K562 (cell line): ENCODE data around the gene AQP5. TPM values are rescaled to one million over a fixed set of nuclear protein-coding genes. Genes with fewer than 3 reads are reported as not detected.

Source experiments
- BRD9 ChIP-seq: fragments of 450-650 bp; IDR thresholded peaks from 2 replicates; pipeline ENCODE4 v1.6.1; 2018; ENCODE audit warnings: low read depth; ENCODE audit not compliant: partially characterized antibody
- E2F3 ChIP-seq: fragments of 250-450 bp; sonication (Bioruptor Pico); IDR thresholded peaks from 2 replicates; pipeline ENCODE4 v1.4.0; 2020; ENCODE audit warnings: mild to moderate bottlenecking
- FOXA1 ChIP-seq: fragments of 450-650 bp; IDR thresholded peaks from 2 replicates; pipeline ENCODE4 v1.6.1; 2016; ENCODE audit warnings: mild to moderate bottlenecking, borderline replicate concordance
- LCOR ChIP-seq: sonication (generic); formaldehyde crosslinking; IDR thresholded peaks from 2 replicates; pipeline ENCODE4 v1.8.0; 2022; ENCODE audit warnings: mild to moderate bottlenecking, missing genetic modification reagents
- NFIC ChIP-seq: fragments of 450-650 bp; IDR thresholded peaks from 2 replicates; pipeline ENCODE4 v1.6.1; 2017; ENCODE audit warnings: mild to moderate bottlenecking, inconsistent platforms
- RB1 ChIP-seq: fragments of 450-650 bp; IDR thresholded peaks from 2 replicates; pipeline ENCODE4 v1.6.1; 2017; ENCODE audit warnings: low read depth, mild to moderate bottlenecking
- SMC3 ChIP-seq: conservative IDR thresholded peaks from 2 replicates; pipeline ENCODE4 v1.6.1; 2011; ENCODE audit warnings: low read depth, low read length, improper control_type of control experiment; ENCODE audit not compliant: insufficient read depth
- ZBTB7A ChIP-seq: IDR thresholded peaks from 2 replicates; pipeline ENCODE4 v1.6.1; 2011; ENCODE audit warnings: low read depth, mild to moderate bottlenecking, low read length, moderate library complexity, borderline replicate concordance; ENCODE audit not compliant: control insufficient read depth
- ZNF444 ChIP-seq: fragments of 250-450 bp; sonication (Bioruptor Pico); IDR thresholded peaks from 2 replicates; pipeline ENCODE4 v1.4.0; 2020; ENCODE audit warnings: mild to moderate bottlenecking, moderate library complexity
- ZNF449 ChIP-seq: fragments of 250-450 bp; sonication (Bioruptor Pico); IDR thresholded peaks from 2 replicates; pipeline ENCODE4 v1.8.0; 2022; ENCODE audit warnings: moderate library complexity, mild to moderate bottlenecking, inconsistent platforms
- ZNF57 ChIP-seq: fragments of 450-650 bp; formaldehyde crosslinking; IDR thresholded peaks from 2 replicates; pipeline ENCODE4 v1.4.0; 2020; ENCODE audit warnings: mild to moderate bottlenecking, moderate library complexity
- polyA plus RNA-seq, 8 experiments: library from polyadenylated mRNA; depleted of rRNA in 4 of 8; stranded (reverse) in 5 of 8; unstranded in 3 of 8; fragments of >200 nt; fragmentation: Nextera tagmentation in 2 of 8; fragmentation: Illumina TruSeq in 1 of 8; extraction: Ambion mirVana in 2 of 8; extraction: Trizol in 1 of 8; gene quantifications; 2 replicates each; pipeline versions ENCODE4 v1.2.1 to v1.2.3, GENCODE V29; 2011 to 2014; ENCODE audit warnings: inconsistent platforms in 1 of 8, missing spikeins in 1 of 8
- total RNA-seq, 7 experiments: library from RNA; depleted of rRNA in 6 of 7; stranded (reverse); fragments of >200 nt in 6 of 7; fragmentation: Illumina TruSeq in 2 of 7; extraction: Trizol in 2 of 7; gene quantifications; 2 replicates each; pipeline versions ENCODE4 v1.2.1 to v1.2.3, GENCODE V29; 2011 to 2021; ENCODE audit warnings: low replicate concordance in 1 of 7
- TF ChIP-seq, protein P1 (sequence below): fragments of 450-650 bp; IDR thresholded peaks from 2 replicates; pipeline ENCODE4 v1.6.1; 2016; ENCODE audit warnings: mild to moderate bottlenecking, moderate library complexity
- TF ChIP-seq, protein P2 (sequence below): fragments of 450-650 bp; IDR thresholded peaks from 2 replicates; pipeline ENCODE4 v1.6.1; 2016; ENCODE audit warnings: low read depth, mild to moderate bottlenecking, moderate library complexity

AQP5 gene
- total and polyA plus RNA-seq, 9 of the 15 experiments (the other 6 are each of a cell fraction or from before 2014, with no cell fraction given), result not detected

DNA sequence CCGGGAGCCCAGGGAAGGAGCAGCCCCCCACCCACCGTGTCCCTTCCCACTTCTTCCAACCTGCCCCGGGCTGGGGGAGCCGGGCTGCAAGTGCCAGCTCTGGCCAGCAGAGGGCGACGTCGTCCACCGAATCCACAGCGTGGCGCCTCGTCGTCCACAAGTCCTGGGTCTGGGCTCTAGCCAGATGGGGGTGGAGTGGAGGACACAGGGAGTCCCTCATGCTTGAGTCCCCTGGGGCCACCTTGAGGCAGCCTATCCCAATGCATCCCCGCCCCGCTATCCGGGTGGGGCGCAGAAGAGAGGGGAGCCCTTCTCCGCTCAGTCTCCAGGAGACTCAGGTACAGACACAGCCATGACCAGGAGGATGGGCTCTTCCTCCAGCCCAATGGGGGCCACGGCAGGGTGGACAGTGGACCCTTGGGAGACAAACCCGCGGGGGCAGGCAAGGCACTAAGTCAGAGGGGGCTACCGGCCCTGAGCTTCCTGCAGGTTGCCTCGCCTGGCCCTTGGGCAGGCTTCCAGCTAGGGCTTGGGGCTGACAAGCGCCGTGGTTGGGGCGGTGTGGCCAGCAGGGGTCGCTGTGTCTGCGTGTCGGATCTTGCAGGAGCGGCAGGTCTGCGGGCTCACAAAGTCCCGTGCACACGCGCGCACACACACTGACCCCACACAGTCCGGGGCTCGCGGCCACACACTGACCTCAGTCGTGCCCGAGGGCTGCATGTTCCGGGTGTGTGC lies 5.5 kb downstream of the AQP5 start (continued):
- TF ChIP-seq, protein P1, sequence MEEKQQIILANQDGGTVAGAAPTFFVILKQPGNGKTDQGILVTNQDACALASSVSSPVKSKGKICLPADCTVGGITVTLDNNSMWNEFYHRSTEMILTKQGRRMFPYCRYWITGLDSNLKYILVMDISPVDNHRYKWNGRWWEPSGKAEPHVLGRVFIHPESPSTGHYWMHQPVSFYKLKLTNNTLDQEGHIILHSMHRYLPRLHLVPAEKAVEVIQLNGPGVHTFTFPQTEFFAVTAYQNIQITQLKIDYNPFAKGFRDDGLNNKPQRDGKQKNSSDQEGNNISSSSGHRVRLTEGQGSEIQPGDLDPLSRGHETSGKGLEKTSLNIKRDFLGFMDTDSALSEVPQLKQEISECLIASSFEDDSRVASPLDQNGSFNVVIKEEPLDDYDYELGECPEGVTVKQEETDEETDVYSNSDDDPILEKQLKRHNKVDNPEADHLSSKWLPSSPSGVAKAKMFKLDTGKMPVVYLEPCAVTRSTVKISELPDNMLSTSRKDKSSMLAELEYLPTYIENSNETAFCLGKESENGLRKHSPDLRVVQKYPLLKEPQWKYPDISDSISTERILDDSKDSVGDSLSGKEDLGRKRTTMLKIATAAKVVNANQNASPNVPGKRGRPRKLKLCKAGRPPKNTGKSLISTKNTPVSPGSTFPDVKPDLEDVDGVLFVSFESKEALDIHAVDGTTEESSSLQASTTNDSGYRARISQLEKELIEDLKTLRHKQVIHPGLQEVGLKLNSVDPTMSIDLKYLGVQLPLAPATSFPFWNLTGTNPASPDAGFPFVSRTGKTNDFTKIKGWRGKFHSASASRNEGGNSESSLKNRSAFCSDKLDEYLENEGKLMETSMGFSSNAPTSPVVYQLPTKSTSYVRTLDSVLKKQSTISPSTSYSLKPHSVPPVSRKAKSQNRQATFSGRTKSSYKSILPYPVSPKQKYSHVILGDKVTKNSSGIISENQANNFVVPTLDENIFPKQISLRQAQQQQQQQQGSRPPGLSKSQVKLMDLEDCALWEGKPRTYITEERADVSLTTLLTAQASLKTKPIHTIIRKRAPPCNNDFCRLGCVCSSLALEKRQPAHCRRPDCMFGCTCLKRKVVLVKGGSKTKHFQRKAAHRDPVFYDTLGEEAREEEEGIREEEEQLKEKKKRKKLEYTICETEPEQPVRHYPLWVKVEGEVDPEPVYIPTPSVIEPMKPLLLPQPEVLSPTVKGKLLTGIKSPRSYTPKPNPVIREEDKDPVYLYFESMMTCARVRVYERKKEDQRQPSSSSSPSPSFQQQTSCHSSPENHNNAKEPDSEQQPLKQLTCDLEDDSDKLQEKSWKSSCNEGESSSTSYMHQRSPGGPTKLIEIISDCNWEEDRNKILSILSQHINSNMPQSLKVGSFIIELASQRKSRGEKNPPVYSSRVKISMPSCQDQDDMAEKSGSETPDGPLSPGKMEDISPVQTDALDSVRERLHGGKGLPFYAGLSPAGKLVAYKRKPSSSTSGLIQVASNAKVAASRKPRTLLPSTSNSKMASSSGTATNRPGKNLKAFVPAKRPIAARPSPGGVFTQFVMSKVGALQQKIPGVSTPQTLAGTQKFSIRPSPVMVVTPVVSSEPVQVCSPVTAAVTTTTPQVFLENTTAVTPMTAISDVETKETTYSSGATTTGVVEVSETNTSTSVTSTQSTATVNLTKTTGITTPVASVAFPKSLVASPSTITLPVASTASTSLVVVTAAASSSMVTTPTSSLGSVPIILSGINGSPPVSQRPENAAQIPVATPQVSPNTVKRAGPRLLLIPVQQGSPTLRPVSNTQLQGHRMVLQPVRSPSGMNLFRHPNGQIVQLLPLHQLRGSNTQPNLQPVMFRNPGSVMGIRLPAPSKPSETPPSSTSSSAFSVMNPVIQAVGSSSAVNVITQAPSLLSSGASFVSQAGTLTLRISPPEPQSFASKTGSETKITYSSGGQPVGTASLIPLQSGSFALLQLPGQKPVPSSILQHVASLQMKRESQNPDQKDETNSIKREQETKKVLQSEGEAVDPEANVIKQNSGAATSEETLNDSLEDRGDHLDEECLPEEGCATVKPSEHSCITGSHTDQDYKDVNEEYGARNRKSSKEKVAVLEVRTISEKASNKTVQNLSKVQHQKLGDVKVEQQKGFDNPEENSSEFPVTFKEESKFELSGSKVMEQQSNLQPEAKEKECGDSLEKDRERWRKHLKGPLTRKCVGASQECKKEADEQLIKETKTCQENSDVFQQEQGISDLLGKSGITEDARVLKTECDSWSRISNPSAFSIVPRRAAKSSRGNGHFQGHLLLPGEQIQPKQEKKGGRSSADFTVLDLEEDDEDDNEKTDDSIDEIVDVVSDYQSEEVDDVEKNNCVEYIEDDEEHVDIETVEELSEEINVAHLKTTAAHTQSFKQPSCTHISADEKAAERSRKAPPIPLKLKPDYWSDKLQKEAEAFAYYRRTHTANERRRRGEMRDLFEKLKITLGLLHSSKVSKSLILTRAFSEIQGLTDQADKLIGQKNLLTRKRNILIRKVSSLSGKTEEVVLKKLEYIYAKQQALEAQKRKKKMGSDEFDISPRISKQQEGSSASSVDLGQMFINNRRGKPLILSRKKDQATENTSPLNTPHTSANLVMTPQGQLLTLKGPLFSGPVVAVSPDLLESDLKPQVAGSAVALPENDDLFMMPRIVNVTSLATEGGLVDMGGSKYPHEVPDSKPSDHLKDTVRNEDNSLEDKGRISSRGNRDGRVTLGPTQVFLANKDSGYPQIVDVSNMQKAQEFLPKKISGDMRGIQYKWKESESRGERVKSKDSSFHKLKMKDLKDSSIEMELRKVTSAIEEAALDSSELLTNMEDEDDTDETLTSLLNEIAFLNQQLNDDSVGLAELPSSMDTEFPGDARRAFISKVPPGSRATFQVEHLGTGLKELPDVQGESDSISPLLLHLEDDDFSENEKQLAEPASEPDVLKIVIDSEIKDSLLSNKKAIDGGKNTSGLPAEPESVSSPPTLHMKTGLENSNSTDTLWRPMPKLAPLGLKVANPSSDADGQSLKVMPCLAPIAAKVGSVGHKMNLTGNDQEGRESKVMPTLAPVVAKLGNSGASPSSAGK, result peak; percentile 63
- TF ChIP-seq, protein P2, sequence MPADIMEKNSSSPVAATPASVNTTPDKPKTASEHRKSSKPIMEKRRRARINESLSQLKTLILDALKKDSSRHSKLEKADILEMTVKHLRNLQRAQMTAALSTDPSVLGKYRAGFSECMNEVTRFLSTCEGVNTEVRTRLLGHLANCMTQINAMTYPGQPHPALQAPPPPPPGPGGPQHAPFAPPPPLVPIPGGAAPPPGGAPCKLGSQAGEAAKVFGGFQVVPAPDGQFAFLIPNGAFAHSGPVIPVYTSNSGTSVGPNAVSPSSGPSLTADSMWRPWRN, result no peak
- TF ChIP-seq ZNF449 (CRISPR knock-in tag), result no peak
- TF ChIP-seq E2F3 (CRISPR knock-in tag), result peak; percentile 62; the same call in 1 of the 2 replicates
- peak; percentile 94 for TF ChIP-seq NFIC
- peak; percentile 67; the same call in 1 of the 2 replicates for TF ChIP-seq RB1
- no peak for TF ChIP-seq ZNF444
- no peak for TF ChIP-seq BRD9
- TF ChIP-seq FOXA1, result no peak
- peak; percentile 89 for TF ChIP-seq SMC3
- TF ChIP-seq LCOR, result peak; percentile 85; the same call in 1 of the 2 replicates
- no peak for TF ChIP-seq ZNF57 (CRISPR knock-in tag)
- TF ChIP-seq ZBTB7A, result peak; percentile 73
